Pancreas (tissue), 10 donors: Measurements from ENCODE around the gene RAB3D. TPM values are rescaled to one million over a fixed set of nuclear protein-coding genes. Genes with fewer than 3 reads are reported as not detected.
"Not testable (repeated sequence)": the region's sequence is repeated elsewhere in the genome, so short reads cannot be mapped to it uniquely, and the experiment has no call there.

Source experiments
- ATAC-seq, 4 donors: fragments of 200-7000 bp; cut with Tn5 transposase; one replicate each; pipeline versions ENCODE4 v1.8.0 to v1.9.1; 2020; ENCODE audit warnings: mild to moderate bottlenecking in 4 of 4, moderate library complexity in 4 of 4
- DNase-seq, 6 donors: peaks; one replicate each; pipeline ENCODE4 v3.0.0-alpha.2; 2020
- FAIRE-seq: peaks from 2 replicates; lab custom pipeline; 2012; peaks lifted over from hg19 to GRCh38; lab: Jason Lieb, UNC
- H3K27ac ChIP-seq, 4 donors: fragments of 200-600 bp; sonication (generic); 1 replicate in 3 of 4; 2 replicates in 1 of 4; pipeline versions ENCODE4 v1.5.0 to v1.8.0; 2020
- H3K27me3 ChIP-seq, 4 donors: fragments of 200-600 bp; one replicate each; pipeline ENCODE4 v1.8.0; 2021
- H3K36me3 ChIP-seq, 3 donors: fragments of 200-600 bp; sonication (generic) in 1 of 3; one replicate each; pipeline versions ENCODE4 v1.5.0 to v1.8.0; 2020 to 2021
- H3K4me1 ChIP-seq, 3 donors: fragments of 200-600 bp; one replicate each; pipeline ENCODE4 v1.8.0; 2021
- H3K4me3 ChIP-seq, 4 donors: fragments of 200-600 bp; sonication (generic) in 2 of 4; one replicate each; pipeline versions ENCODE4 v1.5.0 to v1.8.0; 2020 to 2021
- H3K9me3 ChIP-seq, 4 donors: fragments of 200-600 bp; one replicate each; pipeline ENCODE4 v1.8.0; 2021
- WGBS, 2 donors: extraction: QIAGEN DNeasy Blood & Tissue Kit; methylation state at CpG; one replicate each; pipeline ENCODE4 v1.1.7; 2013; 5-methylcytosine and 5-hydroxymethylcytosine counted together
- intact Hi-C, 3 donors: fragments of 100-400 bp; cut with DNase I; formaldehyde crosslinking; loops; one replicate each; pipeline versions ENCODE4 v1.11.1 to v1.14.2; 2022
- polyA plus RNA-seq, 2 donors: library from polyadenylated mRNA; stranded (reverse); fragments of 200-250 nt; gene quantifications; one replicate each; pipeline ENCODE4 v1.2.3, GENCODE V29; 2013
- total RNA-seq, 6 donors: library from RNA; stranded (reverse); fragmentation: NEBNext Ultra II Directional in 4 of 6; extraction: Animal tissue kit (Norgen Biotek cat#: 25700) in 4 of 6; gene quantifications; one replicate each; pipeline versions ENCODE4 v1.2.1 to v1.2.4, GENCODE V29; 2021 to 2023
- TF ChIP-seq, protein P1 (sequence below), 4 donors: fragments of 200-600 bp; sonication (generic) in 3 of 4; IDR thresholded peaks; one replicate each; pipeline versions ENCODE4 v1.5.0 to v1.8.0; 2021; ENCODE audit warnings: antibody characterized with exemption in 4 of 4
- donor health status: healthy with polysubstance abuse.
- donor health status: DM: no; HTN: no; CAD: no; lungs with moderate emphysema.
- donor health status: DM: no; HTN: no; CAD: no.
- donor health status: control.
- donor health status: control.
- donor health status: Bipolar disorder and iron deficiency.
- donor health status: DM: yes; HTN: yes; CAD: no.
- donor health status: DM: no; HTN: no; CAD: no.
- donor health status: DM: no; HTN: no; CAD: no.
- donor health status: DM: yes; HTN: yes; CAD: no.

Gene RAB3D
- total and polyA plus RNA-seq, 8 donors = 11.0 to 134 (median 92.3) TPM

DNA sequence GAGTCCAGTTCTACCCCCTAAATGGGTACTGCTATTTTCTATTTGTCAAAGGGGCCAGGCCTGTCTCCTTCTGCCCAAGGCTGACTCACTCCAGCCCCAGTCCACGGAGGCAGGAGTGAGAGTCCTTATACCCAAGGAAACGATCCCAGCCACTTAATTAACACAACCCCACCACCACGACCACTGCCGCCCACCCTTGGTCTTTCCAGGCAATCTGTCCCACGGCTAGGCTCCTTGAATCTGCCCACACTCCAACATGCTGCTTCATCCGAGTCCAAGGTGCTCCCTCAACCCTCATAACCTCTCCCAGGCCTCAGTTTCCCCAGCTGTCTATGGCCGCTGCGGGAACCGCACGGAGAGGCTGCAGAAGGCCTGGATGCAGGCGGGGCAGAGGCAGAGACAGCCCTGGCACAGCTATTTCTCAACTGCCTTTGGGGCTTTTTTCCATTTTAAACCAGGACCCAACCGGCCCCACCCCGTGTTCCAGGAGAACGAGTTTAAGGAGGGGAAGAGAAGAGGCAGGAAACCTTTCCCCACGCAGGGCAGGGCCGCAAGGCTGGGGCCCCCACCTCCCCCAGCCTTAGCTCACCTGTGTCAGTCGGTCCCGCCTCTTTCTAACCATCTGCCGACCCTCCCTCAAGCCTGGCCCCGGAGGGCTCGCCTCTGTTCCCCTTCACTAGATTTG lies 746 bp downstream of the RAB3D start:
- peak; percentile 41 to 57 (median 44) for ATAC-seq
- intact Hi-C loops = no loop called here
- WGBS, 2 donors = 18 to 19% methylated on average over 21 of the region's 21 CpGs
- peak overlapping the region; percentile 61 to 85 (median 78) for H3K27ac ChIP-seq
- H3K4me3 ChIP-seq = peak overlapping the region; percentile 72 to 94 (median 88)
- H3K36me3 ChIP-seq = peaks cover 3 to 28% (median 20%) of the 10 kb centered on the region in 3 donors
- DNase-seq = peak in 2 of 6 donors; percentile 35 to 38
- peaks cover 4 to 9% (median 4%) of the 10 kb centered on the region in 3 donors for H3K4me1 ChIP-seq
- H3K27me3 ChIP-seq = no peaks in the 10 kb centered on the region
- H3K9me3 ChIP-seq = no peaks in the 10 kb centered on the region
- TF ChIP-seq, protein P1, sequence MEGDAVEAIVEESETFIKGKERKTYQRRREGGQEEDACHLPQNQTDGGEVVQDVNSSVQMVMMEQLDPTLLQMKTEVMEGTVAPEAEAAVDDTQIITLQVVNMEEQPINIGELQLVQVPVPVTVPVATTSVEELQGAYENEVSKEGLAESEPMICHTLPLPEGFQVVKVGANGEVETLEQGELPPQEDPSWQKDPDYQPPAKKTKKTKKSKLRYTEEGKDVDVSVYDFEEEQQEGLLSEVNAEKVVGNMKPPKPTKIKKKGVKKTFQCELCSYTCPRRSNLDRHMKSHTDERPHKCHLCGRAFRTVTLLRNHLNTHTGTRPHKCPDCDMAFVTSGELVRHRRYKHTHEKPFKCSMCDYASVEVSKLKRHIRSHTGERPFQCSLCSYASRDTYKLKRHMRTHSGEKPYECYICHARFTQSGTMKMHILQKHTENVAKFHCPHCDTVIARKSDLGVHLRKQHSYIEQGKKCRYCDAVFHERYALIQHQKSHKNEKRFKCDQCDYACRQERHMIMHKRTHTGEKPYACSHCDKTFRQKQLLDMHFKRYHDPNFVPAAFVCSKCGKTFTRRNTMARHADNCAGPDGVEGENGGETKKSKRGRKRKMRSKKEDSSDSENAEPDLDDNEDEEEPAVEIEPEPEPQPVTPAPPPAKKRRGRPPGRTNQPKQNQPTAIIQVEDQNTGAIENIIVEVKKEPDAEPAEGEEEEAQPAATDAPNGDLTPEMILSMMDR (IDR thresholded peaks at IDR 0.05) = no peak
- FAIRE-seq = no peak

DNA sequence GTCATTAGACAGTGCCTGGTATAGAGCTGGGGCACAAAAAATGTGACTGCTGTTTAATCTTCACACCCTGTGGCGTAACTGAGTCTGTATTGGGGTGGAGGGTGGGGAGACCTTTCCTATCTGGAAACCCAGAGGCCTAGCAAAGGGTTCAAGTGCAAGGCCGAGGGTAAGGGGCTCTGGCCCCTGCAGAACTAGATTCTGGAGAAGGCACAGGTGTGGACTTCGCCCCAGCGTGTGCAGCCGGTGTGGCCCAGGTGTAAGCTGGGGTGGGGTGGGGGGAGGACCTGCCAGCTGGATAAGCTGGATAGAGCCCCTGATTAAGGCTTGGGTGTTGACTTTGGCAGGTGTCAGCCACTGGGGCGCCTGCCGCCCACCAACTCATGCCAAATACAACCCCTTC lies 1.3 kb downstream of the RAB3D start:
- TF ChIP-seq, protein P1 (IDR thresholded peaks at IDR 0.05) = no peak
- WGBS, 2 donors = 33 to 39% methylated on average over 7 of the region's 7 CpGs
- Histone ChIP-seq H3K4me1 (peaks cover 0 to 5% (median 4%) of the 10 kb centered on the region in 3 donors), H3K36me3 (peaks cover 3 to 34% (median 23%) of the 10 kb centered on the region in 3 donors), H3K27me3 (no peaks in the 10 kb centered on the region), H3K4me3 (peak overlapping the region; percentile 72 to 94 (median 88)), H3K9me3 (no peaks in the 10 kb centered on the region), H3K27ac (peak overlapping the region in 1 of 4 donors; percentile 80)
- FAIRE-seq = no peak
- ATAC-seq = peak; percentile 19 to 60 (median 30)
- intact Hi-C loops = no loop called here
- peak in 4 of 6 donors; percentile 31 to 51 (median 48) for DNase-seq

DNA sequence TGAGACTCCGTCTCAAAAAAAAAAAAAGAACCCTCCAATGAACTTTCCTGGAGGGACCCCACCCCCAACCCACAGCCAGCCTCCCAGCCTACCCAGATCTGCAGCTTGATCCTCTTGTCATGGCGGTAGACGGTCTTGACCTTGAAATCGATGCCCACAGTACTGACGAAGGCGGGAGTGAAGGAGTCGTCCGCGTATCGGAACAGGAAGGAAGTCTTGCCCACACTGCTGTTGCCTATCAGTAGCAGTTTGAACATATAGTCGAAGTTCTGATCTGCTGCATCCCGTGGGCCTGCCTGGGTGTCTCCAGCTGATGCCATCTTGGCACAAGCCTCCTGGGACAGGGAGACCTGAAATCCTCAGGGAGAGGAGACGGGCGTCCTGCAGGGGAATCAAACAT lies 2.4 kb downstream of the RAB3D start:
- no peak overlapping the region for H3K27ac ChIP-seq
- intact Hi-C loops = no loop called here
- no peaks in the 10 kb centered on the region for H3K27me3 ChIP-seq
- H3K9me3 ChIP-seq = no peaks in the 10 kb centered on the region
- FAIRE-seq = no peak
- peaks cover 7 to 45% (median 23%) of the 10 kb centered on the region in 3 donors for H3K36me3 ChIP-seq
- peaks cover 0 to 5% (median 4%) of the 10 kb centered on the region in 3 donors for H3K4me1 ChIP-seq
- 31 to 44% methylated on average over 14 of the region's 14 CpGs for WGBS, 2 donors
- peak overlapping the region in 1 of 4 donors; percentile 93 for H3K4me3 ChIP-seq
- TF ChIP-seq, protein P1 (IDR thresholded peaks at IDR 0.05) = no peak
- ATAC-seq = no peak
- DNase-seq = no peak

DNA sequence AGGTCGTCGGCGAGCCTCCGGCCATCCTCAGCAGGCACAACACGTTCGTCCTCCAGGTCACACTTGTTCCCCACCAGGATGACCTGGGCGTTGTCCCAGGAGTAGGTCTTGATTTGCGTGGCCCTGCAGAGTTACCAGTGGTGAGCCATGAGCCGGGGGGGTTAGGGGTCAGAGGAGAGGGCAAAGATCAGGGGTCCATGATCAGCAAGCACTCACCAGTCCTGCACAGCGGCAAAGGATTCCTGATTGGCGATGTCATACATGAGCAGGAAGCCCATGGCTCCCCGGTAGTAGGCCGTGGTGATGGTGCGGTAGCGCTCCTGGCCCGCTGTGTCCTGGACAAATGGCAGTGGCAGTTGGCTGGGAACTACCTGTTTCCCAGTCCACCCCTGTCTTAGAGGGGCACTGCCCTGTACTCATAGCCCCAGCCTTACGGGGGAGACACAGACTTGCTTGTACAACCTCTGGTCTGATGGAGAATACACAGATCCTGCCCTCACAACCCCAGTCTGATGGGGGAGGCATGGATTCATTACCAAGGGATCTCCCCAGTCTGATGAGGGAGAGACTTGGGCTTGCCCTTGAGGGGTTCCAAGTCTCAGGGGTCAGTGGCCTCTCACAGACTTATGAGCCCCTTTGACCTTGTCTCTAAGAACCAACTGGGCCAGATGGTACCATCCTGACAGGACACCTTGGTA lies 3.9 kb downstream of the RAB3D start:
- 94 to 97% methylated on average over 17 of the region's 17 CpGs for WGBS, 2 donors
- Histone ChIP-seq H3K9me3 (no peaks in the 10 kb centered on the region), H3K27ac (no peak overlapping the region), H3K4me3 (no peak overlapping the region), H3K36me3 (peaks cover 7 to 55% (median 23%) of the 10 kb centered on the region in 3 donors), H3K27me3 (no peaks in the 10 kb centered on the region), H3K4me1 (peaks cover 0 to 5% (median 4%) of the 10 kb centered on the region in 3 donors)
- intact Hi-C loops = no loop called here
- ATAC-seq (no peak), FAIRE-seq (no peak), DNase-seq (no peak)
- TF ChIP-seq, protein P1 (IDR thresholded peaks at IDR 0.05) = no peak

DNA sequence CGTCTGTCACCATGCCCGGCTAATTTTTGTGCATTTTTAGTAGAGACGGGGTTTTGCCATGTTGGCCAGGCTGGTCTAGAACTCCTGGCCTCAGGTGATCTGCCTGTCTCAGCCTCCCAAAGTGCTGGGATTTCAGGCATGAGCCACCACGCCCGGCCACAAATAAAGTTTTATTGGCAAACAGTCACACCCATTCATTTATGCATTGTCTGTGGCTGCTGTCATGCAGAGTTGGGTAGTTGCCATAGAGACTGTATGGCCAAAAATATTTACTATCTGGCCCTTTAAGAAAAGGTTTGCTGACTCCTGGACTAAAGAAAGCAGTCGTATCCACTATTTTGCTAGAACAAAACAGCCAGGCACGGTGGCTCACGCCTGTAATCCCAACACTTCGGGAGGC lies 5.6 kb downstream of the RAB3D start:
- H3K4me3 ChIP-seq, H3K9me3 ChIP-seq, H3K4me1 ChIP-seq, H3K27me3 ChIP-seq, intact Hi-C loops, FAIRE-seq, ATAC-seq, H3K27ac ChIP-seq: not testable (repeated sequence)
- peaks cover 7 to 60% (median 23%) of the 10 kb centered on the region in 3 donors for H3K36me3 ChIP-seq
- WGBS, 2 donors = 85 to 87% methylated on average over 9 of the region's 9 CpGs
- DNase-seq = peak in 1 of 6 donors; percentile 4
